Middle frontal gyrus (tissue), 1 donor: ENCODE measurements around the gene RGS11.
A peak's percentile ranks its signal among the peaks of the same experiment; 100 is the strongest.

Source experiments
- DNase-seq: peaks from one replicate; pipeline ENCODE4 v3.0.0-alpha.2; 2015; ENCODE audit warnings: low spot score; ENCODE audit errors: extremely low spot score

The RGS11 gene

DNA sequence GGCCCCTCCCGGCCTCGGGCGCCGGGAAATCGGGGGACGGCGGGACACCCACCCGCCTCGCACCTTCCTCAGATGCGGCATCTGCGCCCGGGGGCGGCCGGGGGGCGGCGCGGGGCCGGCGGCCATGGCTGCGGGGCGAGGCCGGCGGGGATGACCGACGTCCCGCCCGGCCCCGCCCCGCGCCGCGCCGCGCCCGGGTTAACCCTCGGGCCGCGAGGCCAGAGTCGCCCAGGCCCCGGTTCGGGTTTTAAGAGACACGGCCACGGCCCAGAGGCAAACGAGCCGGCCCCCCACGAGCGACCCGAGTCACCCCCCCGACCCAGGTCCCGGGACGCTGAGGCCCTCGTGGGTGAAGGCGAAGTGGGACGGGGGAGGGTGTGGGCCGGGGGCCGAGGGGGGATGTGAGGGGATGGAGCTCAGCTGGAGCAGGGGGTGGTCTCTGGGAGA, at the start of gene RGS11:
Gene RGS11, minus strand, starts transcription at position 159 of the 447 bp plus-strand sequence. Its CDS starts 33 bp downstream, at position 126.
- DNase-seq = no peak

DNA sequence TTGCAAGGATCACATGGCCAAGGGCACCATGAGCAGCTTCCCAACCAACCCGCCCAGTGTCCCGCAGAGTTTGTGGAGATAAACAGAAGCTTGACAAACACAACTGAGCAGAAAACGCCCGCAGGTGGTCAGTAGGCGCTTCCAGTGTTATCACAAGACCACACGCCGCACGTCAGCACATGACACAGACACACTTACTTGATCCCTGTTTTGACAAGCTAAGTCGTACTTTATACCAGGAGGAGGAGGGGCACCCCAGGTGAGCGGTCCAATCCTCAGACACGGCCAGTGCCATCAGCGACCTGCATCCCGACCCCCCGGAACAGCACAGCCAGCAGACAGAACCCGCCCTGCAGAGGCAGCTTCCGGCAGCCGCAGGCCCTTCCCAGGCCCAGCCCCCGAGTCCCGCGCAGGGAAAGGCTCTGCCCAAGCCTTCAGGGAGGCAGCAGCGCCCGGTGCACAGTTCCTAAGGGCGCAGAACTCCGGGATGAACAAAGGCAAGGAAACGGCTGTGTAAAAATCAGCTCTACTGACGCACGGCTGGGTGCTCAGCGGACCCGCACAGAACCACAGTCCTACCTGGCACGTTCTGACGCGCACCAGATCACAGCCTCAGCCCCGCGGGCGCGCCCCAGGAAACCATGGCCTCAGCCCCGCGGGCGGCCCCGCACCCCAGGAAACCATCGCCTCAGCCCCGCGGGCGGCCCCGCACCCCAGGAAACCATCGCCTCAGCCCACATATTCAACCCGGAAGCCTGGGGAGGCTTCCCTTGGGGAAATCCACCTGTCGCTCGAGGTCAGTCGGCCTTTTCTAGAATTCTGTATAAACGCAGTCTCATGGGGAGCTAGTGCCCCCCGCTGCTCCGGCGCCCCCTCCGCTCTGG, 48.9 kb upstream of the RGS11 start:
- no peak for DNase-seq

DNA sequence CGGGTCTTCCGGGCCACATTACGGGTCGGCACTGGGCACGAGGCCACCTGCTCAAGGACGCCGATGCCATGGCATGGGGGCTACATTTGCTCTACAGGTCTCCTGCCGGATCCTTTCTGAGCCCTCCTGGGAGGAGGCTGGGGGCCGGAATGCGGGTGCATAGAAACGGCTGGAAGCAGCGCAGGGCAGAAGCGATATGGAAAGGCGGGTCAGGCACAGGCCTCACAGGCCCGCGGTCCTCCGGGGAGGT, 48.4 kb upstream of the RGS11 start:
- DNase-seq = no peak

GRCh38 chr16:322476-323143, 46.9 kb upstream of the RGS11 start:
- DNase-seq = no peak

- DNase-seq = no peak
Observed at GRCh38 chr16:321532-321931, 45.8 kb upstream of the RGS11 start.

DNA sequence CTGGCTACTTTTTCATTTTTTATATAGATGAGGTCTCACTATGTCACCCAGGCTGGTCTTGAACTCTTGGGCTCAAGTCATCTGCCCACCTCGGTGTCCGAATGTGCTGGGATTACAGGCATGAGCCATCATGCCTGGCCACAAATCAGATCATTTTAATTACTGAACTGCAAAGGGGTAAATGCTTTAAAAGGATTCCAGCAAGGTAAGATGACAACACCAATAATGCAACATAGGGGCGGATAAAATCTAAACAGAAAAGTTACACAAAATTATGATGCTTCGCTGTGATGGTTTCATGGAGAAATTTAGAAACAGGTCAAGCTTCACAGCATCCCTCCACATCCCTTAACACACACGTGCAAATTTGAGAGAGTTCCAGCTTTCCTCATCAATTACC, 44.5 kb upstream of the RGS11 start:
- no peak for DNase-seq

DNA sequence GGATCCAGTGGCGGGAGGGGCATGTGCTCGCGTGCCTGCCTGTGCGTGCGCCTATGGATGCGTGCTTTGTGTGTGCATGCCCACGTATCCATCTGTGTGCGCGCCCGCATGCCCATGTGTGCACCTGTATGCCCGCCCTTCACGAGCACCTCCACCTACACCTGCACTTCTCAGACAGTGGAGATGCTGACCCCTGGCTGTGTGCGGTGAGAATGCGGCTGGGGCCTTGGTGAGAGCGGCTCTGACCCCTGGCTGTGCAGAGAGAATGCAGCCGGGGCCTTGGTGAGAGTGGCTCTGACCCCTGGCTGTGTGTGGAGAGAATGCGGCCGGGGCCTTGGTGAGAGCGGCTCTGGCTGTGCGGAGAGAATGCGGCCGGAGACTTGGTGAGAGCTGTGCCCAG, 42.9 kb upstream of the RGS11 start:
- DNase-seq = no peak

DNA sequence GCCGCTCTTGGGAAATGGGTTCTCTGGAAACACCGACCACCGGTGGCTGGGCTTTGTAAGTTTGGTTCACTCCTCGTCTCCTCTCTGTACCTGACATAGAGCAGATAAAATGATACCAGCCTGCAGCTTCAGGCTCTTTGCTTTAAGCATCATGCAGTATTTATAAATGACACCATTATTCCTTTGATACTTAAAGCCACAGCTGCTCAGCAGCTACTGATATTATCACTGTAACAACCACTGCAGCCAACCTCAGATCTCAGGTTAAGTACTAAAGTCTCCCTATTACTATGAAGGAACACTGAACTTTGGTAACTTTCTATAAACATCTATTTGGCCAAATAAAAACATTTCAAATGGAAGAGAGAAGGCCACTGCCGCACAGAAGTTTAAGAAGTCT, 41.8 kb upstream of the RGS11 start:
- no peak for DNase-seq

DNA sequence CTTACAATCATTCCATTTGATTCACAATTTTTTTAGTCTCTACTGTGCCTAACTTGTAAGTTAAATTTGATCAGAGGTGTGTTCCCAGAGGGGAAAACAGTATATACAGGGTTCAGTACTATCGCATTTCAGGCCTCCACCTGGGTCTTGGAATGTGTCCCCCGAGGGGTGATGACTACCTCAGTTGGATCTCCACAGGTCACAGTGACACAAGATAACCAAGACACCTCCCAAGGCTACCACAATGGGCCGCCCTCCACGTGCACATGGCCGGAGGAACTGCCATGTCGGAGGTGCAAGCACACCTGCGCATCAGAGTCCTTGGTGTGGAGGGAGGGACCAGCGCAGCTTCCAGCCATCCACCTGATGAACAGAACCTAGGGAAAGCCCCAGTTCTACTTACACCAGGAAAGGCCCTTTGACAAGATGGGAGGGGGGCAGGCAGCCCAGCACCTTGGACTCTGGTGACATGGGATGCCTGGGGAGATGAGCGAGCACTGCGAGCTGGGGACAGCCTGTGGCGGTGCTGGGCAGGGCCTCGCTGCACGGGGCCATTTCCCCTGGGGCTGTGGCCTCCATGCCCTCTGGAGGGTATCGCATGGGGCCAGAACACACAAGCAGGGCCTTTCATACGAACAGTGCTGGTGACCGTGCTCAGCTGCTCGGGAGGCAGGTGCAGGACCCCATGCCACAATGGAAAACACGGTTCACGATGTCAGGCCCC, 41.2 kb upstream of the RGS11 start:
- DNase-seq = no peak

DNA sequence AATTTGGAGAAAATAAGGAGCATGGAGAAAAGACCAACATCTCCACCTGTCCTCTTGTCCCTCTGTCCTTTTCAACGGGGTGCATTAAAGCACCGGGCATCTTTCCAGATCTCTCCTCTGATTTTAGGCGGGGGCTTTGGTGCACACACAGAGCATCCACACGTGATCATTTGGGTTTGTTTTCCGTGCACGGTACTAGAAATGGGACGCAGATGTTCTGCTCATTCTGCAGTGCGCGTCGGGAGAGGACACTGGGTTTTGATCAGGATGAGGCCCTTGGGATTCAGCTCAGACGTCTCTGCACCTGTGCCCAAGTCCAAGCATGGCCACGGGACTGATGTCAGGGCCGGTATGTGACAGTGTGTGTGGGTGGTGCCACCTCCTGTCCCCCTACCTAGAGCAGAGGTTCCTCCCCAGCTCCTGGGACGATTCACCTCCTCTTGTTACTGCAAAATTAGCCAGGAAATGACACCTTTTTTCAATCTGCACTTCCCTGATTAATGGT, 39.1 kb upstream of the RGS11 start:
- no peak for DNase-seq

GRCh38 chr16:314351-314750, 38.6 kb upstream of the RGS11 start:
- DNase-seq = no peak

DNA sequence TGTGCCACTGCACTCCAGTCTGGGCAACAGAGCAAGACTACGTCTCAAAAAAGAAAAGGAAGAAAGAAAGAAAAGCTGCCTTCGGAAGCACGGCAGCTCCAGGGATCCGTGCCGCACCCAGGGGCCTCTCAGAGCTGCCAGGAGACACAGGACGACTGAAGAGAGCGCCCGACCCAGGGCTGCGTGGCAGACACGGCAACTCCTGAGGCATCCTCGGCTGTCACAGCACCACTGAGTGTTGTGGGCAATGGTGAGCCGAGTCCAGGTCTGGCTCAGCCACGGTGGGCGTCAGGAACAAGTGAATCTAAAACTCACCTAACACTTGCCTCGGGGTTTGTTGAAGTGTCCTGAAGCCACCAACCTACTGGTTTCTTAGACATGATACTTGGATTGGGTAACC, 36.0 kb upstream of the RGS11 start:
- no peak for DNase-seq

GRCh38 chr16:309476-309875, 33.7 kb upstream of the RGS11 start:
- no peak for DNase-seq

- DNase-seq = no peak
Observed at GRCh38 chr16:307691-308312, 32.1 kb upstream of the RGS11 start.

DNA sequence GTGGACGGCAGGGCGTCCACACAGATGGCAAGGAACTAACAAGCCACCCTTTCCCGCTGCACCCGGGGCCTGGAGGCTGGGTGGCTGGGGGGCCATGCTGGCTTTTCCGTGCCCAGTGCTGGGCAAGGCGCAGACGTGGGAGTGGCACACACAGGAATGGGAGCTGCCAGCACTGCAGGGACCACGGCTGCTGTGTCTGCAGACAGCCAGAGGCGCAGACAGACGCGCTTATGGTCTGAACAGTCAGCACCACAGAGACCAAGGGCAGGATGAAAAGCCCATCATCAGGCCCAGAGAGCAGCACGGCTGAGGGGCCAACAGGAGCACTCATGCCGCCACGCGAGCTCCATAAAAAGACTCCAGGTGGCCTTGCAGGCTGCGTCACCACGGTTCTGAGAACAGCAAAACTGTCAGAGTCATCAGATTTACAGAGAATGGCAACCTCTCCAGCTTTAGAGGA, 31.2 kb upstream of the RGS11 start:
- peak; percentile 46 for DNase-seq

DNA sequence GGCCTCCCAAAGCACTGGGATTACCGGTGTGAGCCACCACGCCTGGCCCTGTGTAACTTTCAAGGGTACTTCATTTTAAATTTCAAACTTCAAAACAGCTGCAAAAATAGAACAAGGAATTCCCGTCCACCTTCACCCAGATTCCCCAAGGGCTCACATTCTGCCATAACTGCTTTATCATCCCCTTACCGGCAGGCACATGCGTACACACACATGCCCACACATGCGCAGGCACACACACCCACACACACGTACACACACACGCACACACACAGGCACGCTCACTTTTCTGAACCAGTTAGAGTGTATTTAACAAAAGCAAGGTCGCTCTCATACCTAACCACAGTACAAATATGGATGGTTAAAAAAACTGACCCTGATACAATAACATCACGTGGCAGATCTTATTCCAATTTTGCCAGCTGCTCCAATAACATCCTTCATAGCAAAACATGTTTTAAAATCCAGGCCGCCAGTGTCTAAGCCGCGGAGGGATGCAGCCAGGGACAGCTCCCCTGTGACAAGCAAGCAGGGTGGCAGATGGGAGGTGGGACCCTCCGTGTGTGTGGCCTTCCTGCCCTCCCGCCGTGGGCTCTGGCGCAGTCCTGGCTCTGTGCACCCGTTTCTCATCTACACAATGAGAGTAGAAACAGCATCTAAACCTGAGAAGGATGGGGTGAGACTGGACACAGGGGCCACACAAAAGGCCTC, 30.3 kb upstream of the RGS11 start:
- DNase-seq = no peak

DNA sequence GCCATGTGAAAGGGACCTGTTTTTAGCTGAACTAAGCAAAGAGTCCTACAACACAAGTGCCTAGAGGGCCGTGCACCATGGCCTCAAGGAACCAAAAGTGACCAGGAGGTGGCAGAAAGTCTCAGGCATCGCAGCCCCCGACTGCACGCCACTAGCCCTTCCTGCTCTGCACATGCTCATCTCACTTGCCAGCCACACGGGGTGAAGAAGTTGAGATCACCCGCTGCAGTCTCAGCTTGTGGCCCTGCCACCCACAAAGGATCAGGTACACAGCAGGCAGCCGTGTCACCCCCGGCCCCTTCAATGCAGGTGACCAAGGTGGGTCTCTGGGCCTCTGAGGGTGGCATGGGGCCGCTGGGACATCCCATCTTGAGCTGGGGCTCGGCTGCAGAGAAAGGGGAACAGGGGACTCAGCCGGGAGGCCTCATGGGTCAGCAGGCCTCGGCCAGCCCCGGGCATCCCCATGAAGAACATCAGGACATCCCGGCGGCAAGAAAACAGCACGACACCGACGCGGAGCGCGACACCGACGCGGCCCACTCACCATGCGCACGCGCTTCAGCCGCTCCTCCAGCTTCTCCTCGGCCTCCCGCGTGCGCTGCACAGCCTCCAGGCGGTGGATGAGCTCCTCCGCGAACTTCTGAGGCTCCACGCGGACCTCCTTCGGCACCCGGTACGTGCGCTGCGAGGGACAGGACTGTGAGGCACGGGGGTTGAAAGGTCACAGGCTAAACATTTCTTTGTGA, 28.2 kb upstream of the RGS11 start:
- no peak for DNase-seq

GRCh38 chr16:301950-302349, 26.2 kb upstream of the RGS11 start:
- DNase-seq = no peak

GRCh38 chr16:301235-301634, 25.5 kb upstream of the RGS11 start:
- DNase-seq = no peak

DNA sequence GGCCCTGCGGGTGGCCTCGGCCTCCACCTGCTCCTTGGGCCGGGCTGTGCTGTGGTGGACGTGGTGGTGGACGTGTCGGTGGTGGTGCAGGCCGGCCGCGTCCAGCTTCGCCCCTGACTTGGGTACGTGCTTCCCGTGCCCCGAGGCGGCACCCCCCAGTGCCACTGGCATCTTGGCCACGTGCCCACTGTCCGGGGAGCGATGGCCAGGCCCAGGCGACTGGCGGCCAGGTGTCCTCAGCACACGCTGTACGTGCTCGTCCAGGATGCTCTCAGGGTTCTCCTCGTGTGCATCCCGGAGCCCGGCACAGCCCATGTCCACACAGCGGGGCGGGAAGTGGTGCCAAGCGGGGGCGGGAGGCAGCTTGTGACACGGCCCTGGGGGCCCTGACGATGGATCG, 22.1 kb upstream of the RGS11 start:
- no peak for DNase-seq
